Keratinocyte (primary cell): ENCODE measurements around the gene CTSD. TPM values are rescaled to one million over a fixed set of nuclear protein-coding genes. Genes with fewer than 3 reads are reported as not detected.

Source experiments
- DNase-seq: peaks from one replicate; pipeline ENCODE4 v3.0.0-alpha.2; 2011; ENCODE audit warnings: low read depth, missing footprints, low spot score
- FAIRE-seq: peaks from 2 replicates; lab custom pipeline; 2011; peaks lifted over from hg19 to GRCh38; lab: Jason Lieb, UNC
- H2AFZ ChIP-seq: 2 replicates; pipeline ENCODE4 v1.6.0; 2012; ENCODE audit warnings: low read length, control low read depth, inconsistent platforms; ENCODE audit not compliant: control insufficient read depth
- H3K27ac ChIP-seq: 2 replicates; pipeline ENCODE4 v1.5.1; 2011; ENCODE audit warnings: low read length; ENCODE audit not compliant: control insufficient read depth, insufficient read depth
- H3K27me3 ChIP-seq: 3 replicates; pipeline ENCODE4 v1.6.0; 2011; ENCODE audit warnings: low read length; ENCODE audit not compliant: control insufficient read depth, insufficient read depth; ENCODE audit errors: extremely low read depth
- H3K36me3 ChIP-seq, 2 experiments: 2 replicates in 1 of 2; 3 replicates in 1 of 2; pipeline ENCODE4 v1.5.1; 2011; ENCODE audit warnings: low read length in 2 of 2, mild to moderate bottlenecking in 1 of 2; ENCODE audit not compliant: control insufficient read depth in 2 of 2, insufficient read depth in 2 of 2; ENCODE audit errors: extremely low read depth in 1 of 2
- H3K4me1 ChIP-seq: 3 replicates; pipeline ENCODE4 v1.5.1; 2011; ENCODE audit warnings: low read length; ENCODE audit not compliant: control insufficient read depth, insufficient read depth; ENCODE audit errors: extremely low read depth
- H3K4me2 ChIP-seq: 3 replicates; pipeline ENCODE4 v1.6.0; 2011; ENCODE audit warnings: low read depth, low read length; ENCODE audit not compliant: control insufficient read depth, insufficient read depth; ENCODE audit errors: extremely low read depth
- H3K4me3 ChIP-seq, 3 experiments: fragments of 200-600 bp in 1 of 3; sonication (generic) in 1 of 3; 2 replicates in 2 of 3; 3 replicates in 1 of 3; pipeline ENCODE4 v1.5.1; 2011 to 2016; ENCODE audit warnings: low read length in 3 of 3, mild to moderate bottlenecking in 3 of 3, control low read depth in 2 of 3, inconsistent platforms in 1 of 3, low read depth in 1 of 3, mixed read lengths in 1 of 3, mixed run types in 1 of 3, moderate library complexity in 1 of 3; ENCODE audit not compliant: control insufficient read depth in 2 of 3, insufficient read depth in 2 of 3; ENCODE audit errors: extremely low read depth in 1 of 3
- H3K79me2 ChIP-seq: 2 replicates; pipeline ENCODE4 v1.6.0; 2012; ENCODE audit warnings: low read length; ENCODE audit not compliant: control insufficient read depth, insufficient read depth
- H3K9ac ChIP-seq: 3 replicates; pipeline ENCODE4 v1.6.0; 2011; ENCODE audit warnings: low read length; ENCODE audit not compliant: control insufficient read depth, insufficient read depth; ENCODE audit errors: extremely low read depth
- H3K9me1 ChIP-seq: 3 replicates; pipeline ENCODE4 v1.6.0; 2011; ENCODE audit warnings: low read length; ENCODE audit not compliant: control insufficient read depth, insufficient read depth; ENCODE audit errors: extremely low read depth
- H3K9me3 ChIP-seq: 2 replicates; pipeline ENCODE4 v1.5.1; 2012; ENCODE audit warnings: low read depth, low read length; ENCODE audit not compliant: control insufficient read depth
- H4K20me1 ChIP-seq: 3 replicates; pipeline ENCODE4 v1.6.0; 2011; ENCODE audit warnings: low read length; ENCODE audit not compliant: control insufficient read depth, insufficient read depth; ENCODE audit errors: extremely low read depth
- EZH2 ChIP-seq: IDR thresholded peaks from one replicate; pipeline ENCODE4 v1.6.1; 2012; ENCODE audit warnings: inconsistent platforms, mild to moderate bottlenecking, low read length, moderate library complexity
- dilution Hi-C: fragments of 300-500 bp; cut with MboI; formaldehyde crosslinking; loops from one replicate; pipeline ENCODE4 v1.7.0; 2020; ENCODE audit warnings: low sequenced_read_pairs; ENCODE audit not compliant: extremely low pct_ligation_motif_present
- polyA plus RNA-seq, 5 experiments: library from polyadenylated mRNA; depleted of rRNA in 3 of 5; stranded (reverse) in 3 of 5; stranded (forward) in 1 of 5; unstranded in 1 of 5; fragments of >200 nt; gene quantifications; 1 replicate in 1 of 5; 2 replicates in 3 of 5; 3 replicates in 1 of 5; pipeline versions ENCODE4 v1.2.1 to v1.2.3, GENCODE V29; 2011 to 2012; ENCODE audit warnings: missing spikeins in 2 of 5, low read depth in 1 of 5, low replicate concordance in 1 of 5
- TF ChIP-seq, protein P1 (sequence below), 3 experiments: IDR thresholded peaks in 1 of 3; conservative IDR thresholded peaks in 1 of 3; optimal IDR thresholded peaks in 1 of 3; 2 replicates in 2 of 3; 3 replicates in 1 of 3; pipeline versions ENCODE3 to v1.5.1; 2011; ENCODE audit warnings: low read length in 3 of 3, mild to moderate bottlenecking in 3 of 3, moderate library complexity in 2 of 3, control low read depth in 1 of 3, inconsistent platforms in 1 of 3; ENCODE audit not compliant: insufficient read depth in 2 of 3; ENCODE audit errors: extremely low read depth in 1 of 3

CTSD gene
- polyA plus RNA-seq, 1 donor (not counting 4 experiments of a cell fraction or from before 2014, with no cell fraction given) = 152 TPM

DNA sequence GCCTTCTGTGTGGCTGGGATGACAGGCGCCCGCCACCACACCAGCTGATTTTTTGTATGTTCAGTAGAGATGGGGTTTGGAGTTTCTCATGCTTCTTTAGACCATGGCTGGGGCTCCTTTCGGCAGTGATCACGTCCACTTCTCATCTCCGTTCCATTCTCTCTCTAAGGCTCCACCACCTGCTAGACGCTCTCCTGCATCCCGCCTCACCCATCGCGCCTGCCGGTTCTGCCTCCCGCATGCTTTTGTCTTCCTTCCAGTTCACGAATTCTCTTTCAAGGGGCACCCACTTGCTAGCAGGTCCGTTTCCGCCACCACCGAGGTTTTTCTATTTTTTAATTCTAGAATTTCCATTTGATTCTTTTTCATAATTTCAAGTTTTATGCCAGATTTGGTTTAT lies 49.1 kb upstream of the CTSD start:
- DNase-seq = no peak
- H3K36me3 ChIP-seq = no peaks in the 10 kb centered on the region
- no peak overlapping the region for H3K27ac ChIP-seq
- TF ChIP-seq EZH2 = no peak
- TF ChIP-seq, protein P1, sequence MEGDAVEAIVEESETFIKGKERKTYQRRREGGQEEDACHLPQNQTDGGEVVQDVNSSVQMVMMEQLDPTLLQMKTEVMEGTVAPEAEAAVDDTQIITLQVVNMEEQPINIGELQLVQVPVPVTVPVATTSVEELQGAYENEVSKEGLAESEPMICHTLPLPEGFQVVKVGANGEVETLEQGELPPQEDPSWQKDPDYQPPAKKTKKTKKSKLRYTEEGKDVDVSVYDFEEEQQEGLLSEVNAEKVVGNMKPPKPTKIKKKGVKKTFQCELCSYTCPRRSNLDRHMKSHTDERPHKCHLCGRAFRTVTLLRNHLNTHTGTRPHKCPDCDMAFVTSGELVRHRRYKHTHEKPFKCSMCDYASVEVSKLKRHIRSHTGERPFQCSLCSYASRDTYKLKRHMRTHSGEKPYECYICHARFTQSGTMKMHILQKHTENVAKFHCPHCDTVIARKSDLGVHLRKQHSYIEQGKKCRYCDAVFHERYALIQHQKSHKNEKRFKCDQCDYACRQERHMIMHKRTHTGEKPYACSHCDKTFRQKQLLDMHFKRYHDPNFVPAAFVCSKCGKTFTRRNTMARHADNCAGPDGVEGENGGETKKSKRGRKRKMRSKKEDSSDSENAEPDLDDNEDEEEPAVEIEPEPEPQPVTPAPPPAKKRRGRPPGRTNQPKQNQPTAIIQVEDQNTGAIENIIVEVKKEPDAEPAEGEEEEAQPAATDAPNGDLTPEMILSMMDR (optimal IDR thresholded peaks at IDR 0.05 in 1 of 3, IDR thresholded peaks at IDR 0.05 in 1 of 3, conservative IDR thresholded peaks at IDR 0.05 in 1 of 3; ENCODE audit: extremely low read depth in 1 of 3, insufficient read depth in 2 of 3, low read length in 3 of 3) = no peak
- H3K27me3 ChIP-seq = no peaks in the 10 kb centered on the region
- H3K4me2 ChIP-seq = no peak overlapping the region
- H2AFZ ChIP-seq = no peak overlapping the region
- no peaks in the 10 kb centered on the region for H3K9me1 ChIP-seq
- H3K4me3 ChIP-seq = no peak overlapping the region
- dilution Hi-C loops = no loop called here
- no peaks in the 10 kb centered on the region for H3K9me3 ChIP-seq
- no peak for FAIRE-seq
- no peak overlapping the region for H3K9ac ChIP-seq
- H3K4me1 ChIP-seq = peaks cover 5% of the 10 kb centered on the region
- no peaks in the 10 kb centered on the region for H3K79me2 ChIP-seq
- H4K20me1 ChIP-seq = no peaks in the 10 kb centered on the region

DNA sequence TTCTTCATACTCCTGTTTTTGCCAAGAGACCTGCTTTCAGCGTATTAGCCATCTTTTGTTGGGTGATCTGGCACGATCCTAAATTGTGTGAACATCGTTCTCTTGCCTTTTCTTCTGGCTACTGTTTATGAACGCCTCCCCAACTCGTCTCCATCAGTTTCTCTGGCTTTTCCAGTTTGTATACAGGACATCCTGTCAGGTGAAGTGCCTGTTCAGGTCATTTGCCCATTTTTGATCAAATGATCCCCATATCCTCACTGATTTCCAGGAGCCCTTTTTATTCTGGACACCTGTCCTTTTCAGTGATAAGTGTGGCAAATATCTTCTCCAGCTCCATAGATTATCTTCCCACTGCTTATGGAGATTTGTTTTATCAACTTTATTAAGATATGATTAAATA lies 48.5 kb upstream of the CTSD start:
- no peaks in the 10 kb centered on the region for H3K36me3 ChIP-seq
- H3K79me2 ChIP-seq = no peaks in the 10 kb centered on the region
- no peaks in the 10 kb centered on the region for H3K9me1 ChIP-seq
- no peaks in the 10 kb centered on the region for H3K9me3 ChIP-seq
- no peak overlapping the region for H3K4me3 ChIP-seq
- DNase-seq (no peak), FAIRE-seq (no peak)
- H3K9ac ChIP-seq = no peak overlapping the region
- no peaks in the 10 kb centered on the region for H3K27me3 ChIP-seq
- dilution Hi-C loops = no loop called here
- H3K4me1 ChIP-seq = peaks cover 5% of the 10 kb centered on the region
- no peak overlapping the region for H3K27ac ChIP-seq
- no peaks in the 10 kb centered on the region for H4K20me1 ChIP-seq
- TF ChIP-seq EZH2 = no peak
- TF ChIP-seq, protein P1 (optimal IDR thresholded peaks at IDR 0.05 in 1 of 3, IDR thresholded peaks at IDR 0.05 in 1 of 3, conservative IDR thresholded peaks at IDR 0.05 in 1 of 3; ENCODE audit: extremely low read depth in 1 of 3, insufficient read depth in 2 of 3, low read length in 3 of 3) = no peak
- H3K4me2 ChIP-seq = no peak overlapping the region
- H2AFZ ChIP-seq = no peak overlapping the region
